DND-41 (cell line): ENCODE data around the gene GNB5.

Experiments
- CTCF ChIP-seq: IDR thresholded peaks from 2 replicates; pipeline ENCODE4 v1.5.1; 2012; ENCODE audit warnings: borderline replicate concordance, low read length, moderate library complexity, mild to moderate bottlenecking; ENCODE audit not compliant: poor library complexity, severe bottlenecking; ENCODE audit errors: extremely low read depth
- EZH2 ChIP-seq: IDR thresholded peaks from 3 replicates; pipeline ENCODE4 v1.6.1; 2012; ENCODE audit warnings: borderline replicate concordance, low read depth, mild to moderate bottlenecking, moderate library complexity, low read length, inconsistent platforms; ENCODE audit not compliant: severe bottlenecking

- TF ChIP-seq CTCF, result no peak
- TF ChIP-seq EZH2, result no peak
Observed at GRCh38 chr15:52083603-52084002, 107.6 kb downstream of the GNB5 start.
